HuH-7.5 (cell line): Measurements from ENCODE around the gene SHOC2.

Source experiments
- DNase-seq: peaks from one replicate; pipeline ENCODE4 v3.0.0; 2011; ENCODE audit warnings: low spot score

SHOC2 gene

DNA sequence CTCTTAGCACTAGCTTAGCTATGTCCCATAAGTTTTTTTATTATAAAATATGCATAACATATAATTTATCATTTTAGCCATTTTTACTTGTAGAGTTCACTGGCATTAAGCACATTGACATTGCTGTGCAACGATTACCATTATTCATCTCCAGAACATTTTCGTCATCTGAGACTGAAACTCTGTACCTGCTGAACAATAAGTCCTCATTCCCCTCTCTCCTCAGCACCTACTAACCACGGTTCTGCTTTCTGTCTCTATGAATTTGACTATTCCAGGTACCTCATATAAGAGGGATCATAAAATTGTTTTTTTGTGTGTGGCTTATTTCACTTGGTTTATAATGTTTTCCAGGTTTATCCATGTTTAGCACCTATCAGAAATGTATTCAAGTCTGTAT is 64.1 kb downstream of the SHOC2 start:
- no peak for DNase-seq

GRCh38 chr10:110985497-110986275 is 66.3 kb downstream of the SHOC2 start:
- no peak for DNase-seq

GRCh38 chr10:110989016-110989415 is 69.6 kb downstream of the SHOC2 start:
- DNase-seq: no peak

- no peak for DNase-seq
These were observed 72.8 kb downstream of the SHOC2 start for GRCh38 chr10:110992006-110992800.

- no peak for DNase-seq
These were observed 73.8 kb downstream of the SHOC2 start for GRCh38 chr10:110993024-110993693.

GRCh38 chr10:110994406-110995086 is 75.1 kb downstream of the SHOC2 start:
- no peak for DNase-seq

- no peak for DNase-seq
These were observed 75.9 kb downstream of the SHOC2 start for GRCh38 chr10:110995301-110995700.

- DNase-seq: no peak
These were observed 76.9 kb downstream of the SHOC2 start for GRCh38 chr10:110996256-110996655.

GRCh38 chr10:111004016-111004415 is 84.6 kb downstream of the SHOC2 start:
- no peak for DNase-seq

DNA sequence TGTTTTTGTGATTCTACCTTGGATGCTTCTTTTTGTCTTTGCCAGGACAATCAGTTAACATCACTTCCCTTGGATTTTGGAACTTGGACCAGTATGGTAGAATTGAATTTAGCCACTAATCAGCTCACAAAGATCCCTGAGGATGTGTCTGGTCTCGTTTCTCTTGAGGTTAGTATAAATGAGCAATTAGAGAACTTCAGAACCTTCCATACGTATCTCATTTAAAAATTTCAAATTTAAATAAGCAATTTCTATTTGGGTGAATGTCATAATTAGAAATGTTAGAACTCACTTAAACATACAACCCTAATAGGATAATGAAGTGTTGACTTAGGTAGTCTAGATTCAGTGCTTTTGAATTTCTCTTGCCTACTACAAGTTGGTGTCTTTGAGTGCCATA is 88.1 kb downstream of the SHOC2 start:
- no peak for DNase-seq

- DNase-seq: no peak
These were observed 95.8 kb downstream of the SHOC2 start for GRCh38 chr10:111015181-111015580.

DNA sequence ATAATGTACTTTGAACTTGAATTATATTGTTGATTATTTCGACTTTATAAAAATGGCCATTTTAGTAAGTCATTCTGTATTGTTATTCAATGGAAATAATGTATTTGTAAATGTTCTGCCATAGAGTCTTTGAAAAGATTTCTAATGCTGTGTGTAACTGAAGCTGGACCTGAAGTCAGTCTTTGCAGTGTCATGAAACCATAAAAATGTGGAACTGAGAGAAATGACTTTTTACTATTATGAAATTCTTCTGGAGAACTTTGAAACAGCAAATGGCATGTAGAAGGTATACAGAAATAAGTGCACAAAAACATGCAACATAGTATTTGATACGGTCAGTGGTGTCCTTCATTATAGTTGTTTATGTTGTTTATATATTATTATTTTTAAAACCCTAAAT is 97.7 kb downstream of the SHOC2 start:
- no peak for DNase-seq

GRCh38 chr10:111018021-111018420 is 98.6 kb downstream of the SHOC2 start:
- DNase-seq: no peak

- DNase-seq: no peak
These were observed 103.7 kb downstream of the SHOC2 start for GRCh38 chr10:111023060-111023459.

GRCh38 chr10:111030042-111030750 is 110.8 kb downstream of the SHOC2 start:
- DNase-seq: no peak

GRCh38 chr10:111034598-111035310 is 115.3 kb downstream of the SHOC2 start:
- DNase-seq: no peak

- DNase-seq: no peak
These were observed 116.1 kb downstream of the SHOC2 start for GRCh38 chr10:111035542-111035941.

DNA sequence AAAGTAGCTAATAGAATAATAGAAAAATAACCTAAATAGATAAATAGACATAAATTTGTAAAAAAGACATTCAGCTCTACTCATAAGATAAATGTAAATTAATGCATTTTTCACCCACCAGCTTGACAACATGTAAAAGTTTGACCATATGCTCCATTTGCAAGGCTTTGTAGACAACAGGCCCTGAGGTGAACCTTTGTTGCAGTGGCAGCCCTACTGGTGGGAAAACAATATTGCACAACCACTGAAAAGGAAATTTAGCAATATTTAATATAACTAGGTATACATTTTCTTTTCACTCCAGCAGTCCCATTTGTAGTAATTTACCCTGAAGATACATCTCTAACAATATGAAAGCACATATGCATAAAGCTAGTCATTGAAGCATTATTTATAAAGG is 118.5 kb downstream of the SHOC2 start:
- DNase-seq: peak; percentile 4

GRCh38 chr10:111039522-111039921 is 120.1 kb downstream of the SHOC2 start:
- DNase-seq: no peak

DNA sequence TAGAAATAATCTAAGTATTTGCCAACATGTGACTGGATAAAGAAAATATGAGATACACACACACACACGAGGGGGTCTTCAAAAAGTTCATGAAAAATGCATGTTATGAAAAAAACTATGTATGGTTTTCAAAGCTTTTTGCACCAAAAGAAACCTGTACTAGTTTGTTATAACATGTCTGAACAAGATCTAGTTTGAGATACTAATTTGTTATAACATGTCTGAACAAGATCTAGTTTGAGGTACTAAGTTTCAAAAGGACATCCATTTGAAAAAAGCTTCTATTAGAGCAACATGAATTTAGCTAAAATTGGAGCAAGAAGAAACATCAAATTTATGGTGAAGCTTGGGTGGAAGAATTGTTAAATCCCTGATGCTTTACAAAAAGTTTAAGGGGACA is 137.6 kb downstream of the SHOC2 start:
- no peak for DNase-seq
